ENCODE results near the gene SOBP.

Gene SOBP

DNA sequence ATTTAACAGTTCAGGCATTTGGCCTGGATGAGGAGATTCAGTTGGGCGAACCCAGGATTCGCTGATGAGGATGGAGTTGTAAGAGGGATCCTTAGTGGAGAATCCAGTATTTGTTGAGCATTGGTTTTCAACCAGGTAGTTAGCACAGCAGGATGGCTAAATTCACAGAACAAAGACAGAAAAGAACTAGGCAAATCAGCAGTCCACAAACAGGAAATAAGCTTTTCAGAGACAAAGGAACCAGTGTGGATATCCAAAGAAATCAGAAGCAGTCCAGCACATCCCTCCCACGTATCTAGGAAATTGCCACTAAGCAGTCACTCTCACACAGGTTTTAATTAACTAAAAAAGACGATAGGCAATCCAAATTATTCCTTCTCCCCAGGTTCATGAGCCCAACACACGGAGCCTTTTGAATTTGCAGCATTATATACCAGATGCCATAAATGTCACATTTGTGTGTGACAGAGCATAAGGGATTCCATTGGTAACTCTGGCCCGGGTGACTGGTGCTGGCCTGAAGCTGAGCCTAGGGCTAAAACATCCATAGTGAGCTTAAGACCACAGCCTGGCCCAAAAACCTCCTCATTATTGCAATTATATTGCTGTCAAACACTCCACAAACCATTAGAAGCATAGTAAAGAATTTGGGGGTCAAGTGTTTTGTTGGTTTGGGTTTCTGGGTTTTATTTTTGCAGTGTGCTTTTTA lies 131.5 kb downstream of the SOBP start:
- peaks cover 10% of the 10 kb centered on the region for H3K4me1 ChIP-seq (ENCODE audit: control insufficient read depth, insufficient read depth, low read depth, low read length)
- no peak overlapping the region for H4K8ac ChIP-seq (ENCODE audit: low read length)
- H3K9ac ChIP-seq (ENCODE audit: low read length): no peak overlapping the region
- no peak overlapping the region for H2BK12ac ChIP-seq (ENCODE audit: low read length in 2 of 2)
- WGBS: 93% methylated on average over 6 of the region's 6 CpGs
- no peak overlapping the region for H3K18ac ChIP-seq (ENCODE audit: low read depth in 1 of 2, low read length in 2 of 2)
- no peak overlapping the region for H2BK15ac ChIP-seq (ENCODE audit: low read depth, poor library complexity, severe bottlenecking)
- H3K4me3 ChIP-seq (ENCODE audit: insufficient read depth in 1 of 2, low read depth in 1 of 2, low read length in 2 of 2): no peak overlapping the region
- no peak for DNase-seq
- H2BK5ac ChIP-seq (ENCODE audit: low read depth, low read length, poor library complexity, severe bottlenecking): no peak overlapping the region
- H3K36me3 ChIP-seq (ENCODE audit: control insufficient read depth in 1 of 2, insufficient read depth in 2 of 2, low read depth in 1 of 2, low read length in 2 of 2): peaks cover 0 to 6% of the 10 kb centered on the region in 2 experiments
- H3K9me3 ChIP-seq (ENCODE audit: control insufficient read depth, low read length): no peaks in the 10 kb centered on the region
- H3K79me1 ChIP-seq (replicated peaks; ENCODE audit: low read length, poor library complexity, severe bottlenecking): no peaks in the 10 kb centered on the region
- H2AK5ac ChIP-seq (ENCODE audit: low read length, severe bottlenecking): no peak overlapping the region
- no peak overlapping the region for H3K4ac ChIP-seq (ENCODE audit: low read depth in 1 of 2, low read length in 2 of 2)
- H3K27ac ChIP-seq (ENCODE audit: low read length, poor library complexity, severe bottlenecking): no peak overlapping the region
- no peaks in the 10 kb centered on the region for H3K27me3 ChIP-seq (ENCODE audit: control insufficient read depth in 1 of 2, insufficient read depth in 1 of 2, low read length in 2 of 2)
- no peak overlapping the region for H2AFZ ChIP-seq (ENCODE audit: low read depth, low read length)
- no peak overlapping the region for H3K23ac ChIP-seq (ENCODE audit: low read length in 2 of 2)
- no peak overlapping the region for H2BK120ac ChIP-seq (ENCODE audit: low read depth, low read length)
- no peak overlapping the region for H3K14ac ChIP-seq (ENCODE audit: low read length in 2 of 2)
- H4K91ac ChIP-seq (ENCODE audit: low read length): no peak overlapping the region
- H3K4me2 ChIP-seq (ENCODE audit: low read length, poor library complexity, severe bottlenecking): no peak overlapping the region

DNA sequence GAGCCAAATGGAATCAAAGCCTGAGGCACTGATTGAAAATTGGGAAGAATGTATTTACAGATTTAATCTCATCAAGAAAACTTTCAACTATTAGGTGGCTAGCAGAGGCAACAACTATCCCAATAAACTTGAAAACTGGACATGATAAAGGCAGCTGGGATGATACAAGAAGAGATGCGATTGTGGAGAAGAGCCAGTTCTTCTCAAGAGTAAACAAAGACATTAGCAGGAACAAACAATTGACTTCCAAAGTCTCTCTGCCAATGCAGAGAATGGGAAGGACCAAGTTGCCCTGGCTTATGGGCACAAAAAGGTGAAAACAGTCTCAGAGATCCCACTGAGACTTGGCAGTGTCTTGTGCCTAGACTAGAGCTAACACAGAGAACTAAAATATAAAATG lies 132.4 kb downstream of the SOBP start:
- no peak overlapping the region for H4K91ac ChIP-seq (ENCODE audit: low read length)
- H3K36me3 ChIP-seq (ENCODE audit: control insufficient read depth in 1 of 2, insufficient read depth in 2 of 2, low read depth in 1 of 2, low read length in 2 of 2): peaks cover 0 to 6% of the 10 kb centered on the region in 2 experiments
- H2BK12ac ChIP-seq (ENCODE audit: low read length in 2 of 2): no peak overlapping the region
- 100% methylated on average over 1 of the region's 1 CpG for WGBS
- no peaks in the 10 kb centered on the region for H3K79me1 ChIP-seq (replicated peaks; ENCODE audit: low read length, poor library complexity, severe bottlenecking)
- H3K9ac ChIP-seq (ENCODE audit: low read length): no peak overlapping the region
- no peak overlapping the region for H2BK15ac ChIP-seq (ENCODE audit: low read depth, poor library complexity, severe bottlenecking)
- H3K4ac ChIP-seq (ENCODE audit: low read depth in 1 of 2, low read length in 2 of 2): no peak overlapping the region
- H2AFZ ChIP-seq (ENCODE audit: low read depth, low read length): no peak overlapping the region
- H3K4me2 ChIP-seq (ENCODE audit: low read length, poor library complexity, severe bottlenecking): no peak overlapping the region
- H3K4me1 ChIP-seq (ENCODE audit: control insufficient read depth, insufficient read depth, low read depth, low read length): peaks cover 6% of the 10 kb centered on the region
- H3K23ac ChIP-seq (ENCODE audit: low read length in 2 of 2): no peak overlapping the region
- no peak overlapping the region for H4K8ac ChIP-seq (ENCODE audit: low read length)
- H3K9me3 ChIP-seq (ENCODE audit: control insufficient read depth, low read length): no peaks in the 10 kb centered on the region
- no peak overlapping the region for H3K4me3 ChIP-seq (ENCODE audit: insufficient read depth in 1 of 2, low read depth in 1 of 2, low read length in 2 of 2)
- no peak overlapping the region for H2AK5ac ChIP-seq (ENCODE audit: low read length, severe bottlenecking)
- no peak overlapping the region for H3K14ac ChIP-seq (ENCODE audit: low read length in 2 of 2)
- H2BK5ac ChIP-seq (ENCODE audit: low read depth, low read length, poor library complexity, severe bottlenecking): no peak overlapping the region
- no peak for DNase-seq
- no peaks in the 10 kb centered on the region for H3K27me3 ChIP-seq (ENCODE audit: control insufficient read depth in 1 of 2, insufficient read depth in 1 of 2, low read length in 2 of 2)
- no peak overlapping the region for H3K27ac ChIP-seq (ENCODE audit: low read length, poor library complexity, severe bottlenecking)
- H3K18ac ChIP-seq (ENCODE audit: low read depth in 1 of 2, low read length in 2 of 2): no peak overlapping the region
- no peak overlapping the region for H2BK120ac ChIP-seq (ENCODE audit: low read depth, low read length)

DNA sequence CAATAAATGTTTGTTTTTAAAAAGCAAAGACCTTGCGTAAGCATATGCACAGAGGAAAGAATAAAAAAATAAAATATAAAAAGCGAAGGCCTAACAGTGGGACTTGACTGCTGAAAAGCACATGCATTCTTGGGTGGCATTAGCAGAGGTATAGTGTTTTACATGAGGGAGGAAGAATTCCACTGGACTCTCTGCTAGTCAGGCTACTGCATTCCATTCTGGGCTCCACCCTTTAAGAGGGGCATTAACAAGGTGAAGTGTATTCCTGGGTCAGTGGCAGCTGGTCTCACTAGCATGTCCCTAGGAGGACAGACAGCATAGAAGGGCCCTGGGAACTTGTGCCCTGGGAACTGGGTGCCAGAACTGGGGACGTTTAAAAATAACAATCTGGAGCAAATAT lies 134.1 kb downstream of the SOBP start:
- Histone ChIP-seq H3K9me3 (ENCODE audit: control insufficient read depth, low read length) (no peaks in the 10 kb centered on the region), H2BK120ac (ENCODE audit: low read depth, low read length) (no peak overlapping the region), H3K9ac (ENCODE audit: low read length) (no peak overlapping the region), H3K4me1 (ENCODE audit: control insufficient read depth, insufficient read depth, low read depth, low read length) (peaks cover 2% of the 10 kb centered on the region), H3K23ac (ENCODE audit: low read length in 2 of 2) (no peak overlapping the region), H3K36me3 (ENCODE audit: control insufficient read depth in 1 of 2, insufficient read depth in 2 of 2, low read depth in 1 of 2, low read length in 2 of 2) (peaks cover 0 to 6% of the 10 kb centered on the region in 2 experiments), H3K27me3 (ENCODE audit: control insufficient read depth in 1 of 2, insufficient read depth in 1 of 2, low read length in 2 of 2) (no peaks in the 10 kb centered on the region), H3K18ac (ENCODE audit: low read depth in 1 of 2, low read length in 2 of 2) (peak overlapping the region in 1 of 2 experiments; percentile 30), H4K91ac (ENCODE audit: low read length) (no peak overlapping the region), H3K79me1 (replicated peaks; ENCODE audit: low read length, poor library complexity, severe bottlenecking) (no peaks in the 10 kb centered on the region), H3K27ac (ENCODE audit: low read length, poor library complexity, severe bottlenecking) (no peak overlapping the region), H4K8ac (ENCODE audit: low read length) (no peak overlapping the region), H2BK15ac (ENCODE audit: low read depth, poor library complexity, severe bottlenecking) (no peak overlapping the region), H2AK5ac (ENCODE audit: low read length, severe bottlenecking) (no peak overlapping the region), H3K14ac (ENCODE audit: low read length in 2 of 2) (no peak overlapping the region), H2AFZ (ENCODE audit: low read depth, low read length) (no peak overlapping the region), H3K4me3 (ENCODE audit: insufficient read depth in 1 of 2, low read depth in 1 of 2, low read length in 2 of 2) (no peak overlapping the region), H3K4me2 (ENCODE audit: low read length, poor library complexity, severe bottlenecking) (no peak overlapping the region), H2BK12ac (ENCODE audit: low read length in 2 of 2) (no peak overlapping the region), H3K4ac (ENCODE audit: low read depth in 1 of 2, low read length in 2 of 2) (no peak overlapping the region), H2BK5ac (ENCODE audit: low read depth, low read length, poor library complexity, severe bottlenecking) (no peak overlapping the region)
- WGBS: 92% methylated on average over 3 of the region's 3 CpGs
- no peak for DNase-seq

DNA sequence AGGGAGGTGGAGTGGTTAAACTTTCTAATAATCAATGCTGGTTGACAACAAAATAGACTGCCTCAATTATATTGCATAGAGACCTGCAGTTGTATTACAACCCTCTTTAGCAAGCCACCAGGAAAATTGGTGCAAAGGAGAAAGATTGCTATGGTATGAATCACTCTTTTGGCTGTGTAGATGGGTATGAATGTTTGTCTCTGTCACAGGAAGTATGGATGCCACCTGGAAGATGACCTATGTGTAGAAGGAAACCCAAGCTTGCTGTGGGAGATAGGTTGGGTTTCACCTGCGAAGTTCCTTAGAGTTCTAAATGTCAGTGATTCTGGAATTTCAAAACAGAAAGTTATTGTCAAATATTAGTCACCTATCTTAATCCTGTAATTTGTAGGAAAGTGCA lies 134.6 kb downstream of the SOBP start:
- Histone ChIP-seq H3K79me1 (replicated peaks; ENCODE audit: low read length, poor library complexity, severe bottlenecking) (no peaks in the 10 kb centered on the region), H3K18ac (ENCODE audit: low read depth in 1 of 2, low read length in 2 of 2) (no peak overlapping the region), H3K27ac (ENCODE audit: low read length, poor library complexity, severe bottlenecking) (no peak overlapping the region), H2AFZ (ENCODE audit: low read depth, low read length) (no peak overlapping the region), H2BK12ac (ENCODE audit: low read length in 2 of 2) (no peak overlapping the region), H4K91ac (ENCODE audit: low read length) (no peak overlapping the region), H2AK5ac (ENCODE audit: low read length, severe bottlenecking) (no peak overlapping the region), H4K8ac (ENCODE audit: low read length) (no peak overlapping the region), H3K36me3 (ENCODE audit: control insufficient read depth in 1 of 2, insufficient read depth in 2 of 2, low read depth in 1 of 2, low read length in 2 of 2) (peaks cover 0 to 6% of the 10 kb centered on the region in 2 experiments), H2BK15ac (ENCODE audit: low read depth, poor library complexity, severe bottlenecking) (no peak overlapping the region), H2BK5ac (ENCODE audit: low read depth, low read length, poor library complexity, severe bottlenecking) (no peak overlapping the region), H3K27me3 (ENCODE audit: control insufficient read depth in 1 of 2, insufficient read depth in 1 of 2, low read length in 2 of 2) (no peaks in the 10 kb centered on the region), H3K4me3 (ENCODE audit: insufficient read depth in 1 of 2, low read depth in 1 of 2, low read length in 2 of 2) (no peak overlapping the region), H3K9me3 (ENCODE audit: control insufficient read depth, low read length) (no peaks in the 10 kb centered on the region), H2BK120ac (ENCODE audit: low read depth, low read length) (no peak overlapping the region), H3K9ac (ENCODE audit: low read length) (no peak overlapping the region), H3K23ac (ENCODE audit: low read length in 2 of 2) (no peak overlapping the region), H3K4me1 (ENCODE audit: control insufficient read depth, insufficient read depth, low read depth, low read length) (peaks cover 2% of the 10 kb centered on the region), H3K14ac (ENCODE audit: low read length in 2 of 2) (no peak overlapping the region), H3K4ac (ENCODE audit: low read depth in 1 of 2, low read length in 2 of 2) (no peak overlapping the region), H3K4me2 (ENCODE audit: low read length, poor library complexity, severe bottlenecking) (no peak overlapping the region)
- no peak for DNase-seq
- no CpG with 5 or more reads among the region's 1 CpG for WGBS
